SIG-M5 (cell line): ENCODE results near the gene RO60.

Source experiments
- DNase-seq: peaks from one replicate; lab custom pipeline; 2025; lab: John Stamatoyannopoulos, UW

RO60 gene

DNA sequence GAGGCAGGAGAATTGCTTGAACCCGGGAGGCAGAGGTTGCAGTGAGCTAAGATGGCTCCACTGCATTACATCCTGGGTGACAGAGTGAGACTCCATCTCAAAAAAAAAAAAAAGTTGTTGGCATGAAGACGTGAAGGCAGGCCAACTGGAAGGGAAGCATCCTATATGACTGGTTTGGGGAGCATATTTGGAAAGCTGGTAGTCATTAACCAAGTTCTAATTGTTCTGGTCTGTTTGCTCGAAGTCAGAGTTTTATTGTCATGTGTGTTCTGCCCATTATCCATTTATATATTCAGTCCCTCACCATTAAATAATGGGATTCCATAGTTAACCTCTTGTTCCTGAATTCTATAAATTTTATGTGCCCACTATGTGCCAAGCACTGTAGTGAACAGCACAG is 49.1 kb downstream of the RO60 start:
- DNase-seq: no peak
